Ecto neural progenitor cell (in vitro differentiated cells): ENCODE results near the gene SGCA.

Experiments used
- DNase-seq: peaks from one replicate; pipeline ENCODE4 v3.0.0-alpha.2; 2018; ENCODE audit warnings: low spot score

The SGCA gene

GRCh38 chr17:50134206-50135110 lies 31.3 kb upstream of the SGCA start:
- no peak for DNase-seq

- no peak for DNase-seq
Measured at GRCh38 chr17:50135316-50136095, 30.3 kb upstream of the SGCA start.

GRCh38 chr17:50136096-50136687 lies 29.6 kb upstream of the SGCA start:
- no peak for DNase-seq

- no peak for DNase-seq
Measured at GRCh38 chr17:50137042-50137441, 28.8 kb upstream of the SGCA start.

GRCh38 chr17:50139185-50139783 lies 26.5 kb upstream of the SGCA start:
- DNase-seq = no peak

GRCh38 chr17:50139950-50140885 lies 25.6 kb upstream of the SGCA start:
- peak; percentile 89 for DNase-seq

- DNase-seq = no peak
Measured at GRCh38 chr17:50141026-50141744, 24.6 kb upstream of the SGCA start.

GRCh38 chr17:50141745-50142110 lies 24.1 kb upstream of the SGCA start:
- DNase-seq = no peak

- no peak for DNase-seq
Measured at GRCh38 chr17:50143461-50144176, 22.2 kb upstream of the SGCA start.

- no peak for DNase-seq
Measured at GRCh38 chr17:50144355-50144754, 21.4 kb upstream of the SGCA start.

GRCh38 chr17:50144845-50145531 lies 20.8 kb upstream of the SGCA start:
- DNase-seq = no peak

GRCh38 chr17:50145532-50146229 lies 20.1 kb upstream of the SGCA start:
- no peak for DNase-seq

GRCh38 chr17:50146230-50146926 lies 19.4 kb upstream of the SGCA start:
- no peak for DNase-seq

- no peak for DNase-seq
Measured at GRCh38 chr17:50146927-50147665, 18.7 kb upstream of the SGCA start.

- DNase-seq = no peak
Measured at GRCh38 chr17:50147841-50148225, 18.0 kb upstream of the SGCA start.

GRCh38 chr17:50148226-50149090 lies 17.3 kb upstream of the SGCA start:
- DNase-seq = peak; percentile 73

GRCh38 chr17:50149091-50149416 lies 16.8 kb upstream of the SGCA start:
- no peak for DNase-seq
